ENCODE data around the gene PRDM1. TPM values are rescaled to one million over a fixed set of nuclear protein-coding genes. Genes with fewer than 3 reads are reported as not detected.
"Not testable (repeated sequence)": the region's sequence is repeated elsewhere in the genome, so short reads cannot be mapped to it uniquely, and the experiment has no call there.

Gene PRDM1
- polyA plus RNA-seq, 1 experiment: 3.7 TPM

- DNase-seq (ENCODE audit: low read depth, low spot score): no peak
Observed at GRCh38 chr6:106146852-106147351, 60.8 kb downstream of the PRDM1 start.

DNA sequence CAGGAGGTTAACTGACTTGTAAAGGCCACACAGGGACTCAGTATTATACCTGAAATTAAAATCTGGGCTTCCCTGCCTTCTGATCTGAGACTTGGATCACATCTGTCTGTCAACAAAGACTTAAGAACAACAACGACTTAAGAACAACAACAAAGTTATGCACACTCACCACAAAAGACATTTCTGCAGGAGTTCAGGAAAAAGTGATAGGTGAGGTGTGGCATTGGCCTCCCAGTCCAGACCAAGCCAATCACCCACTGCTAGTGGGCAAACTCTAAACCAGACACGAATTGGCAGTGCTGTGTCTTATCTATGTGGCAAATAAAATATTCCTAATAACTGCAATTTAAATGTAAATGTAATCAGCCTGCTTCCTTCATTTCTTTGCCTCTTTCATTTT lies 61.3 kb downstream of the PRDM1 start:
- no peak for TF ChIP-seq CTCF (IDR thresholded peaks at IDR 0.05; ENCODE audit: low read depth, low read length)
- no peaks in the 10 kb centered on the region for H3K27me3 ChIP-seq (ENCODE audit: control insufficient read depth, insufficient read depth, low read length)
- H3K9me3 ChIP-seq (ENCODE audit: control insufficient read depth, insufficient read depth, low read length): no peaks in the 10 kb centered on the region
- no peak overlapping the region for H3K4me3 ChIP-seq (ENCODE audit: low read depth, low read length)
- CTCF ChIA-PET: no interaction called here
- DNase-seq (ENCODE audit: low read depth, low spot score): no peak
- POLR2A ChIA-PET: no interaction called here
- no peak overlapping the region for H3K27ac ChIP-seq (ENCODE audit: low read depth, low read length)

More at GRCh38 chr6:106146852-106147351, 60.8 kb downstream of the PRDM1 start:
- no peak for TF ChIP-seq CTCF (IDR thresholded peaks at IDR 0.05; ENCODE audit: low read depth, low read length)
- no peaks in the 10 kb centered on the region for H3K27me3 ChIP-seq (ENCODE audit: control insufficient read depth, insufficient read depth, low read length)
- H3K4me3 ChIP-seq (ENCODE audit: low read depth, low read length): no peak overlapping the region
- no peak overlapping the region for H3K27ac ChIP-seq (ENCODE audit: low read depth, low read length)
- no peaks in the 10 kb centered on the region for H3K9me3 ChIP-seq (ENCODE audit: control insufficient read depth, insufficient read depth, low read length)
- ChIA-PET POLR2A (no interaction called here), CTCF (no interaction called here)

GRCh38 chr6:106149472-106150069 lies 63.4 kb downstream of the PRDM1 start:
- Histone ChIP-seq H3K27me3 (ENCODE audit: control insufficient read depth, insufficient read depth, low read length) (no peaks in the 10 kb centered on the region), H3K27ac (ENCODE audit: low read depth, low read length) (no peak overlapping the region), H3K4me3 (ENCODE audit: low read depth, low read length) (no peak overlapping the region), H3K9me3 (ENCODE audit: control insufficient read depth, insufficient read depth, low read length) (peaks cover 3% of the 10 kb centered on the region; the same call in 1 of the 2 replicates)
- ChIA-PET POLR2A (no interaction called here), CTCF (no interaction called here)
- no peak for DNase-seq (ENCODE audit: low read depth, low spot score)
- TF ChIP-seq CTCF (IDR thresholded peaks at IDR 0.05; ENCODE audit: low read depth, low read length): no peak

DNA sequence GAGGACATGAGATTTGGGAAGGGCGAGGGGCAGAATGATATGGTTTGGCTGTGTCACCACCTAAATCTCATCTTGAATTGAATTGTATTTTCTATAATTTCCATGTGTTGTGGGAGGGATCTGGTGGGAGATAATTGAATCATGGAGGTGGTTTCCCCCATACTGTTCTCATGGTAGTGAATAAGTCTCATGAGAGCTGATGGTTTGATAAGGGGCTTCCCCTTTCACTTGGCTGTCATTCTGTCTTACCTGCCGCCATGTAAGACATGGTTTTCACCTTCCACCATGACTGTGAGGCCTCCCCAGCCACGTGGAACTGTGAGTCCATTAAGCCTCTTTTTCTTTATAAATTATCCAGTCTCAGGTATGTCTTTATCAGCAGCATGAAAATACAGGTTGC lies 66.3 kb downstream of the PRDM1 start:
- POLR2A ChIA-PET; H3K27me3 ChIP-seq (ENCODE audit: control insufficient read depth, insufficient read depth, low read length); DNase-seq (ENCODE audit: low read depth, low spot score); H3K9me3 ChIP-seq (ENCODE audit: control insufficient read depth, insufficient read depth, low read length); H3K4me3 ChIP-seq (ENCODE audit: low read depth, low read length); H3K27ac ChIP-seq (ENCODE audit: low read depth, low read length): not testable (repeated sequence)
- CTCF ChIA-PET: interaction anchor here (1.2 to 1.4 kb wide), 2 partner anchors 11 to 149 kb away, joined by 3 to 4 read pairs; no protein-coding TSS in a partner anchor

GRCh38 chr6:106152952-106153351 lies 66.8 kb downstream of the PRDM1 start:
- no peak overlapping the region for H3K4me3 ChIP-seq (ENCODE audit: low read depth, low read length)
- H3K27ac ChIP-seq (ENCODE audit: low read depth, low read length): no peak overlapping the region
- TF ChIP-seq CTCF (IDR thresholded peaks at IDR 0.05; ENCODE audit: low read depth, low read length): no peak
- H3K27me3 ChIP-seq (ENCODE audit: control insufficient read depth, insufficient read depth, low read length): no peaks in the 10 kb centered on the region
- CTCF ChIA-PET: interaction anchor here (1.2 kb wide), 1 partner anchor 148 kb away, joined by 4 read pairs; no protein-coding TSS in a partner anchor
- no peak for DNase-seq (ENCODE audit: low read depth, low spot score)
- POLR2A ChIA-PET: no interaction called here
- H3K9me3 ChIP-seq (ENCODE audit: control insufficient read depth, insufficient read depth, low read length): peaks cover 3% of the 10 kb centered on the region; the same call in 1 of the 2 replicates

All from AG04450 (cell line).